Neural progenitor cell (in vitro differentiated cells): Measurements from ENCODE around the gene CEP128. TPM values are rescaled to one million over a fixed set of nuclear protein-coding genes. Genes with fewer than 3 reads are reported as not detected.

ENCODE experiments used
- DNase-seq: peaks from one replicate; pipeline ENCODE4 v3.0.0-alpha.2; 2016; ENCODE audit warnings: low spot score
- H2AFZ ChIP-seq: fragments of 200-600 bp; sonication (generic); replicated peaks from 2 replicates; pipeline ENCODE4 v1.6.1; 2016; ENCODE audit warnings: antibody characterized with exemption
- H3F3A ChIP-seq: fragments of 200-600 bp; sonication (generic); 2 replicates; pipeline ENCODE4 v1.6.1; 2016; ENCODE audit warnings: antibody characterized with exemption, low read depth
- H3K27ac ChIP-seq: fragments of 200-600 bp; sonication (generic); 2 replicates; pipeline ENCODE4 v1.5.1; 2016; ENCODE audit warnings: mild to moderate bottlenecking
- H3K27me3 ChIP-seq: fragments of 200-600 bp; sonication (generic); 2 replicates; pipeline ENCODE4 v1.6.1; 2016; ENCODE audit warnings: mild to moderate bottlenecking, moderate library complexity
- H3K36me3 ChIP-seq: fragments of 200-600 bp; sonication (generic); 2 replicates; pipeline ENCODE4 v1.5.1; 2016
- H3K4me1 ChIP-seq: fragments of 200-600 bp; sonication (generic); 2 replicates; pipeline ENCODE4 v1.6.1; 2016; ENCODE audit warnings: mixed run types
- H3K4me2 ChIP-seq: fragments of 200-600 bp; sonication (generic); 2 replicates; pipeline ENCODE4 v1.6.1; 2016
- H3K4me3 ChIP-seq: fragments of 200-600 bp; sonication (generic); 2 replicates; pipeline ENCODE4 v1.5.1; 2016
- H3K79me2 ChIP-seq: fragments of 200-600 bp; sonication (generic); 2 replicates; pipeline ENCODE4 v1.6.1; 2016; ENCODE audit warnings: low read depth
- H3K9ac ChIP-seq: fragments of 200-600 bp; sonication (generic); 2 replicates; pipeline ENCODE4 v1.6.1; 2016
- H3K9me3 ChIP-seq: fragments of 200-600 bp; sonication (generic); 2 replicates; pipeline ENCODE4 v1.5.1; 2016; ENCODE audit warnings: low read depth
- H4K20me1 ChIP-seq: fragments of 200-600 bp; sonication (generic); 2 replicates; pipeline ENCODE4 v1.6.1; 2016; ENCODE audit warnings: low read depth
- H3K27ac Mint-ChIP-seq: 3 replicates; pipeline ENCODE4 v1.8.0; 2021; ENCODE audit warnings: mixed read lengths
- H3K27me3 Mint-ChIP-seq: 2 replicates; pipeline ENCODE4 v1.8.0; 2022; ENCODE audit warnings: low read depth, mild to moderate bottlenecking, inconsistent platforms, moderate library complexity, mixed read lengths; ENCODE audit not compliant: insufficient read depth
- H3K36me3 Mint-ChIP-seq: 3 replicates; pipeline ENCODE4 v1.8.0; 2021; ENCODE audit warnings: mixed read lengths
- H3K4me1 Mint-ChIP-seq: 3 replicates; pipeline ENCODE4 v1.8.0; 2021; ENCODE audit warnings: mixed read lengths
- H3K4me3 Mint-ChIP-seq: 3 replicates; pipeline ENCODE4 v1.8.0; 2021; ENCODE audit warnings: mild to moderate bottlenecking, moderate library complexity, mixed read lengths
- H3K9me3 Mint-ChIP-seq: 3 replicates; pipeline ENCODE4 v1.8.0; 2020; ENCODE audit warnings: mixed read lengths
- CTCF ChIP-seq: fragments of 200-600 bp; sonication (generic); IDR thresholded peaks from 2 replicates; pipeline ENCODE4 v1.5.1; 2017; ENCODE audit warnings: antibody characterized with exemption, mild to moderate bottlenecking
- EZH2 ChIP-seq: fragments of 200-600 bp; sonication (generic); IDR thresholded peaks from 2 replicates; pipeline ENCODE4 v1.6.1; 2017; ENCODE audit warnings: antibody characterized with exemption, mild to moderate bottlenecking, moderate library complexity
- EZH2phosphoT487 ChIP-seq: fragments of 200-600 bp; sonication (generic); IDR thresholded peaks from 2 replicates; pipeline ENCODE4 v1.6.1; 2017; ENCODE audit warnings: antibody characterized with exemption
- total RNA-seq: library from RNA; depleted of rRNA; stranded (reverse); fragments of >200 nt; gene quantifications from 2 replicates; pipeline ENCODE4 v1.2.3, GENCODE V29; 2015; ENCODE audit warnings: low replicate concordance

CEP128 gene
- total RNA-seq, 1 donor from 2014 or later: 12.1 TPM

- no peak for DNase-seq
- H3K9ac ChIP-seq: no peak overlapping the region
- H3K4me3 ChIP-seq: no peak overlapping the region
- Mint-ChIP-seq H3K36me3 (no peaks in the 10 kb centered on the region), H3K27me3 (no peaks in the 10 kb centered on the region), H3K4me3 (no peak overlapping the region), H3K9me3 (no peaks in the 10 kb centered on the region), H3K4me1 (peaks cover 11% of the 10 kb centered on the region), H3K27ac (no peak overlapping the region)
- H3K9me3 ChIP-seq: no peaks in the 10 kb centered on the region
- no peaks in the 10 kb centered on the region for H3K27me3 ChIP-seq
- H3K36me3 ChIP-seq: no peaks in the 10 kb centered on the region
- TF ChIP-seq EZH2phosphoT487: no peak
- no peak for TF ChIP-seq CTCF
- no peak for TF ChIP-seq EZH2
- H4K20me1 ChIP-seq: no peaks in the 10 kb centered on the region
- H3K27ac ChIP-seq: no peak overlapping the region
- H2AFZ ChIP-seq: no peak overlapping the region
- no peaks in the 10 kb centered on the region for H3K79me2 ChIP-seq
- H3K4me1 ChIP-seq: no peaks in the 10 kb centered on the region
- no peak overlapping the region for H3K4me2 ChIP-seq
- no peaks in the 10 kb centered on the region for H3F3A ChIP-seq
Measured at GRCh38 chr14:80946797-80947196, 5.3 kb upstream of the CEP128 start.

GRCh38 chr14:80946187-80946586, 4.6 kb upstream of the CEP128 start:
- no peaks in the 10 kb centered on the region for H3F3A ChIP-seq
- no peak overlapping the region for H3K4me3 ChIP-seq
- Mint-ChIP-seq H3K9me3 (no peaks in the 10 kb centered on the region), H3K4me3 (no peak overlapping the region), H3K27ac (no peak overlapping the region), H3K27me3 (no peaks in the 10 kb centered on the region), H3K36me3 (no peaks in the 10 kb centered on the region), H3K4me1 (peaks cover 12% of the 10 kb centered on the region)
- H2AFZ ChIP-seq: no peak overlapping the region
- no peaks in the 10 kb centered on the region for H3K36me3 ChIP-seq
- no peak for DNase-seq
- H4K20me1 ChIP-seq: no peaks in the 10 kb centered on the region
- no peaks in the 10 kb centered on the region for H3K4me1 ChIP-seq
- H3K79me2 ChIP-seq: no peaks in the 10 kb centered on the region
- H3K27ac ChIP-seq: no peak overlapping the region
- no peak overlapping the region for H3K4me2 ChIP-seq
- no peaks in the 10 kb centered on the region for H3K27me3 ChIP-seq
- H3K9me3 ChIP-seq: no peaks in the 10 kb centered on the region
- no peak overlapping the region for H3K9ac ChIP-seq
- TF ChIP-seq EZH2 (no peak), CTCF (no peak), EZH2phosphoT487 (no peak)

- no peak overlapping the region for H3K4me2 ChIP-seq
- H3K27ac Mint-ChIP-seq: no peak overlapping the region
- no peak overlapping the region for H3K9ac ChIP-seq
- no peaks in the 10 kb centered on the region for H3K9me3 Mint-ChIP-seq
- H3K36me3 Mint-ChIP-seq: no peaks in the 10 kb centered on the region
- no peaks in the 10 kb centered on the region for H3K27me3 ChIP-seq
- no peaks in the 10 kb centered on the region for H3K36me3 ChIP-seq
- no peak overlapping the region for H3K4me3 Mint-ChIP-seq
- no peak overlapping the region for H3K4me3 ChIP-seq
- H3K4me1 ChIP-seq: peaks cover 4% of the 10 kb centered on the region
- no peaks in the 10 kb centered on the region for H3K9me3 ChIP-seq
- no peaks in the 10 kb centered on the region for H3K27me3 Mint-ChIP-seq
- no peaks in the 10 kb centered on the region for H3F3A ChIP-seq
- H3K4me1 Mint-ChIP-seq: peaks cover 14% of the 10 kb centered on the region
- no peak overlapping the region for H3K27ac ChIP-seq
- H4K20me1 ChIP-seq: no peaks in the 10 kb centered on the region
- DNase-seq: no peak
- no peak for TF ChIP-seq CTCF
- no peak for TF ChIP-seq EZH2phosphoT487
- peaks cover 10% of the 10 kb centered on the region for H3K79me2 ChIP-seq
- H2AFZ ChIP-seq: no peak overlapping the region
Measured at GRCh38 chr14:80944861-80945617, 3.5 kb upstream of the CEP128 start.
